K562 (cell line): ENCODE measurements around the gene GP1BA. TPM values are rescaled to one million over a fixed set of nuclear protein-coding genes. Genes with fewer than 3 reads are reported as not detected.
A peak's percentile ranks its signal among the peaks of the same experiment; 100 is the strongest.

Source experiments
- BACH1 ChIP-seq: fragments of 200-800 bp; sonication (Bioruptor generic); IDR thresholded peaks from 2 replicates; pipeline ENCODE4 v1.6.1; 2016; ENCODE audit warnings: missing genetic modification characterization, missing compliant biosample characterization
- CREBBP ChIP-seq: IDR thresholded peaks from one replicate; pipeline ENCODE4 v1.6.1; 2012; ENCODE audit warnings: low read depth, mild to moderate bottlenecking, control low read depth, inconsistent platforms, low read length
- ESRRA ChIP-seq: fragments of 450-650 bp; IDR thresholded peaks from 2 replicates; pipeline ENCODE4 v1.6.1; 2014; ENCODE audit warnings: low read depth, mild to moderate bottlenecking, moderate library complexity, borderline replicate concordance
- GABPB1 ChIP-seq: sonication (generic); formaldehyde crosslinking; IDR thresholded peaks from 2 replicates; pipeline ENCODE4 v1.8.0; 2022; ENCODE audit warnings: mild to moderate bottlenecking, missing genetic modification reagents
- HNRNPH1 ChIP-seq: fragments of 200-400 bp; formaldehyde crosslinking; optimal IDR thresholded peaks from 2 replicates; pipeline ENCODE3; 2017; ENCODE audit warnings: low read depth, mild to moderate bottlenecking, low read length, moderate library complexity
- MGA ChIP-seq: fragments of 450-650 bp; IDR thresholded peaks from 2 replicates; pipeline ENCODE4 v1.6.1; 2016; ENCODE audit warnings: mild to moderate bottlenecking, moderate library complexity
- NFYB ChIP-seq: IDR thresholded peaks from 2 replicates; pipeline ENCODE4 v1.6.1; 2011; ENCODE audit warnings: mild to moderate bottlenecking, moderate library complexity; ENCODE audit not compliant: insufficient read length; ENCODE audit errors: extremely low read depth
- NUFIP1 ChIP-seq: fragments of 450-650 bp; IDR thresholded peaks from 2 replicates; pipeline ENCODE4 v1.6.1; 2018; ENCODE audit not compliant: partially characterized antibody
- PHF21A ChIP-seq: fragments of 450-650 bp; IDR thresholded peaks from 2 replicates; pipeline ENCODE4 v1.6.1; 2017; ENCODE audit warnings: low read depth, borderline replicate concordance
- POLR2H ChIP-seq: IDR thresholded peaks from 2 replicates; pipeline ENCODE4 v1.6.1; 2016; ENCODE audit warnings: missing genetic modification characterization, low read depth, mild to moderate bottlenecking, control low read depth, missing compliant biosample characterization, moderate library complexity
- PTBP1 ChIP-seq: fragments of 200-400 bp; formaldehyde crosslinking; IDR thresholded peaks from 2 replicates; pipeline ENCODE4 v1.6.1; 2017; ENCODE audit warnings: low read depth, low read length
- RBM34 ChIP-seq: fragments of 200-400 bp; formaldehyde crosslinking; IDR thresholded peaks from 2 replicates; pipeline ENCODE4 v1.6.1; 2018; ENCODE audit warnings: low read length, borderline replicate concordance; ENCODE audit not compliant: insufficient read depth
- SFPQ ChIP-seq: fragments of 200-400 bp; formaldehyde crosslinking; IDR thresholded peaks from 2 replicates; pipeline ENCODE4 v1.6.1; 2017; ENCODE audit warnings: mild to moderate bottlenecking, low read depth, low read length, moderate library complexity
- ZNF12 ChIP-seq: sonication (generic); formaldehyde crosslinking; IDR thresholded peaks from 2 replicates; pipeline ENCODE4 v1.4.0; 2020; ENCODE audit warnings: mild to moderate bottlenecking, missing genetic modification reagents
- ZNF316 ChIP-seq: fragments of 450-650 bp; IDR thresholded peaks from 2 replicates; pipeline ENCODE4 v1.6.1; 2016
- ZNF324 ChIP-seq: fragments of 250-450 bp; sonication (Bioruptor Pico); IDR thresholded peaks from 2 replicates; pipeline ENCODE4 v1.4.0; 2020; ENCODE audit warnings: mild to moderate bottlenecking
- polyA plus RNA-seq, 8 experiments: library from polyadenylated mRNA; depleted of rRNA in 4 of 8; stranded (reverse) in 5 of 8; unstranded in 3 of 8; fragments of >200 nt; fragmentation: Nextera tagmentation in 2 of 8; fragmentation: Illumina TruSeq in 1 of 8; extraction: Ambion mirVana in 2 of 8; extraction: Trizol in 1 of 8; gene quantifications; 2 replicates each; pipeline versions ENCODE4 v1.2.1 to v1.2.3, GENCODE V29; 2011 to 2014; ENCODE audit warnings: inconsistent platforms in 1 of 8, missing spikeins in 1 of 8
- total RNA-seq, 7 experiments: library from RNA; depleted of rRNA in 6 of 7; stranded (reverse); fragments of >200 nt in 6 of 7; fragmentation: Illumina TruSeq in 2 of 7; extraction: Trizol in 2 of 7; gene quantifications; 2 replicates each; pipeline versions ENCODE4 v1.2.1 to v1.2.3, GENCODE V29; 2011 to 2021; ENCODE audit warnings: low replicate concordance in 1 of 7

The GP1BA gene
- total and polyA plus RNA-seq, 9 of the 15 experiments (the other 6 are each of a cell fraction or from before 2014, with no cell fraction given): 0.01 TPM; not detected in 8

- TF ChIP-seq MGA: peak; percentile 96
- no peak for TF ChIP-seq PTBP1
- no peak for TF ChIP-seq SFPQ
- TF ChIP-seq ESRRA: no peak
- TF ChIP-seq PHF21A: no peak
- no peak for TF ChIP-seq HNRNPH1
- no peak for TF ChIP-seq NUFIP1
- TF ChIP-seq BACH1 (tag): no peak
- TF ChIP-seq GABPB1 (CRISPR knock-in tag): peak; percentile 54
- no peak for TF ChIP-seq ZNF324 (CRISPR knock-in tag)
- no peak for TF ChIP-seq ZNF12 (CRISPR knock-in tag)
- TF ChIP-seq POLR2H (tag): no peak
- peak; percentile 94 for TF ChIP-seq NFYB
- no peak for TF ChIP-seq RBM34
- no peak for TF ChIP-seq CREBBP
- no peak for TF ChIP-seq ZNF316
These were observed 34.9 kb downstream of the GP1BA start (continued) for GRCh38 chr17:4966844-4967538.
